GM23338 (cell line): ENCODE data around the gene PRSS8. TPM values are rescaled to one million over a fixed set of nuclear protein-coding genes. Genes with fewer than 3 reads are reported as not detected.

Source experiments
- ATAC-seq: fragments of 200-7000 bp; cut with Tn5 transposase; 3 replicates; pipeline ENCODE4 v1.9.1; 2020
- DNase-seq: peaks from one replicate; pipeline ENCODE4 v3.0.0-alpha.2; 2015; ENCODE audit warnings: low spot score
- H2AFZ ChIP-seq: fragments of 200-600 bp; sonication (generic); 2 replicates; pipeline ENCODE4 v1.8.0; 2016; ENCODE audit warnings: antibody characterized with exemption, mild to moderate bottlenecking, moderate library complexity
- H3F3A ChIP-seq: fragments of 200-600 bp; sonication (generic); replicated peaks from 2 replicates; pipeline ENCODE4 v1.8.0; 2017; ENCODE audit warnings: antibody characterized with exemption, mixed run types, low read depth
- H3K27ac ChIP-seq: fragments of 200-600 bp; sonication (generic); 2 replicates; pipeline ENCODE4 v1.6.1; 2016; ENCODE audit warnings: low read depth
- H3K27me3 ChIP-seq: fragments of 200-600 bp; sonication (generic); 2 replicates; pipeline ENCODE4 v1.8.0; 2016; ENCODE audit warnings: mild to moderate bottlenecking, mixed run types, moderate library complexity; ENCODE audit not compliant: insufficient read depth
- H3K36me3 ChIP-seq: fragments of 200-600 bp; sonication (generic); 2 replicates; pipeline ENCODE4 v1.8.0; 2016; ENCODE audit warnings: mild to moderate bottlenecking; ENCODE audit not compliant: insufficient read depth
- H3K4me1 ChIP-seq: fragments of 200-600 bp; sonication (generic); 2 replicates; pipeline ENCODE4 v1.8.0; 2016; ENCODE audit warnings: mild to moderate bottlenecking, moderate library complexity; ENCODE audit not compliant: insufficient read depth
- H3K4me2 ChIP-seq: fragments of 200-600 bp; sonication (generic); 2 replicates; pipeline ENCODE4 v1.7.1; 2017; ENCODE audit warnings: mixed run types
- H3K4me3 ChIP-seq: fragments of 200-600 bp; sonication (generic); 2 replicates; pipeline ENCODE4 v1.6.1; 2016; ENCODE audit warnings: mixed run types
- H3K79me2 ChIP-seq: fragments of 200-600 bp; sonication (generic); replicated peaks from 2 replicates; pipeline ENCODE4 v1.8.0; 2017; ENCODE audit warnings: mild to moderate bottlenecking; ENCODE audit not compliant: insufficient read depth
- H3K9me2 ChIP-seq: fragments of 200-600 bp; sonication (generic); 2 replicates; pipeline ENCODE4 v1.8.0; 2017; ENCODE audit not compliant: insufficient read depth
- H4K20me1 ChIP-seq: fragments of 200-600 bp; sonication (generic); replicated peaks from 2 replicates; pipeline ENCODE4 v1.8.0; 2017; ENCODE audit warnings: mild to moderate bottlenecking; ENCODE audit not compliant: insufficient read depth
- H3K27ac Mint-ChIP-seq: 2 replicates; pipeline ENCODE4 v1.8.0; 2020; ENCODE audit warnings: inconsistent platforms, mild to moderate bottlenecking, moderate library complexity, mixed read lengths
- H3K27me3 Mint-ChIP-seq: 3 replicates; pipeline ENCODE4 v1.8.0; 2022; ENCODE audit warnings: low read depth, mild to moderate bottlenecking, moderate library complexity, mixed read lengths, inconsistent platforms; ENCODE audit not compliant: insufficient read depth, poor library complexity
- H3K36me3 Mint-ChIP-seq: 3 replicates; pipeline ENCODE4 v1.8.0; 2021; ENCODE audit warnings: low read depth, mild to moderate bottlenecking, inconsistent platforms, moderate library complexity, mixed read lengths
- H3K4me1 Mint-ChIP-seq: 3 replicates; pipeline ENCODE4 v1.8.0; 2020; ENCODE audit warnings: mild to moderate bottlenecking, inconsistent platforms, mixed read lengths
- H3K4me3 Mint-ChIP-seq: 3 replicates; pipeline ENCODE4 v1.8.0; 2021; ENCODE audit warnings: moderate library complexity, mild to moderate bottlenecking, inconsistent platforms, mixed read lengths
- H3K9me3 Mint-ChIP-seq: 3 replicates; pipeline ENCODE4 v1.8.0; 2020; ENCODE audit warnings: moderate library complexity, mild to moderate bottlenecking, inconsistent platforms, mixed read lengths
- EZH2phosphoT487 ChIP-seq: fragments of 200-600 bp; sonication (generic); IDR thresholded peaks from one replicate; pipeline ENCODE4 v1.8.1; 2018; ENCODE audit warnings: antibody characterized with exemption; ENCODE audit not compliant: unreplicated experiment
- JUNB ChIP-seq: IDR thresholded peaks from one replicate; pipeline ENCODE4 v1.6.1; 2016; ENCODE audit warnings: antibody characterized with exemption; ENCODE audit not compliant: unreplicated experiment
- NANOG ChIP-seq: IDR thresholded peaks from 2 replicates; pipeline ENCODE4 v1.6.1; 2016; ENCODE audit warnings: antibody characterized with exemption, borderline replicate concordance
- POLR2AphosphoS5 ChIP-seq: IDR thresholded peaks from 2 replicates; pipeline ENCODE4 v1.6.1; 2016; ENCODE audit warnings: antibody characterized with exemption, low read depth
- STAT1 ChIP-seq: IDR thresholded peaks from one replicate; pipeline ENCODE4 v1.6.1; 2016; ENCODE audit warnings: antibody characterized with exemption; ENCODE audit not compliant: unreplicated experiment
- ZNF462 ChIP-seq: fragments of 250-450 bp; sonication (Bioruptor Pico); IDR thresholded peaks from 2 replicates; pipeline ENCODE4 v1.5.0; 2020; ENCODE audit warnings: mild to moderate bottlenecking, moderate library complexity
- polyA plus RNA-seq: library from polyadenylated mRNA; unstranded; fragments of >200 nt; fragmentation: Nextera tagmentation; extraction: Ambion mirVana; gene quantifications from 2 replicates; pipeline ENCODE4 v1.2.1, GENCODE V29; 2016
- total RNA-seq: library from RNA; depleted of rRNA; stranded (reverse); fragments of >200 nt; shearing (Covaris generic); gene quantifications from 2 replicates; pipeline ENCODE4 v1.2.3, GENCODE V29; 2014
- TF ChIP-seq, protein P1 (sequence below): IDR thresholded peaks from 2 replicates; pipeline ENCODE4 v1.6.1; 2016; ENCODE audit warnings: antibody characterized with exemption

Gene PRSS8
- total and polyA plus RNA-seq, 2 experiments from 2014 or later, result 65.3 to 75.9 TPM

- H3K27me3 Mint-ChIP-seq, result peaks cover 27% of the 10 kb centered on the region
- H3K9me2 ChIP-seq, result no peaks in the 10 kb centered on the region
- TF ChIP-seq ZNF462 (no peak), NANOG (no peak)
- no peaks in the 10 kb centered on the region for H3K27me3 ChIP-seq
- H3K9me3 Mint-ChIP-seq, result no peaks in the 10 kb centered on the region; the same call in 2 of the 3 replicates
- H3K27ac Mint-ChIP-seq, result peak overlapping the region; percentile 98
- ATAC-seq, result no peak
- H2AFZ ChIP-seq, result no peak overlapping the region
- H3K4me1 ChIP-seq, result peaks cover 29% of the 10 kb centered on the region
- H3K36me3 ChIP-seq, result peaks cover 9% of the 10 kb centered on the region
- peak overlapping the region; percentile 94 for H3K4me3 Mint-ChIP-seq
- H3K4me3 ChIP-seq, result no peak overlapping the region; the same call in 1 of the 2 replicates
- peaks cover 38% of the 10 kb centered on the region for H3K36me3 Mint-ChIP-seq
- no peak for DNase-seq
- H3K27ac ChIP-seq, result no peak overlapping the region
- H3K4me2 ChIP-seq, result no peak overlapping the region
- peaks cover 3% of the 10 kb centered on the region; the same call in 1 of the 2 replicates for H3F3A ChIP-seq
- no peaks in the 10 kb centered on the region; the same call in 1 of the 2 replicates for H4K20me1 ChIP-seq
- peaks cover 56% of the 10 kb centered on the region for H3K4me1 Mint-ChIP-seq
- H3K79me2 ChIP-seq, result peaks cover 8% of the 10 kb centered on the region; the same call in 1 of the 2 replicates
Measured at GRCh38 chr16:31133046-31133501, 2.5 kb downstream of the PRSS8 start.

GRCh38 chr16:31132303-31132979 lies 3.1 kb downstream of the PRSS8 start:
- ATAC-seq (no peak), DNase-seq (no peak)
- H3K36me3 Mint-ChIP-seq, result peaks cover 44% of the 10 kb centered on the region
- peaks cover 3% of the 10 kb centered on the region; the same call in 1 of the 2 replicates for H3F3A ChIP-seq
- peaks cover 55% of the 10 kb centered on the region for H3K4me1 Mint-ChIP-seq
- H3K27ac ChIP-seq, result no peak overlapping the region
- no peak overlapping the region for H3K4me2 ChIP-seq
- no peaks in the 10 kb centered on the region; the same call in 2 of the 3 replicates for H3K9me3 Mint-ChIP-seq
- peak overlapping the region; percentile 94 for H3K4me3 Mint-ChIP-seq
- H3K27ac Mint-ChIP-seq, result peak overlapping the region; percentile 98; the same call in 1 of the 2 replicates
- peaks cover 9% of the 10 kb centered on the region for H3K36me3 ChIP-seq
- H3K79me2 ChIP-seq, result peaks cover 8% of the 10 kb centered on the region; the same call in 1 of the 2 replicates
- peaks cover 27% of the 10 kb centered on the region for H3K27me3 Mint-ChIP-seq
- no peaks in the 10 kb centered on the region for H3K9me2 ChIP-seq
- peaks cover 28% of the 10 kb centered on the region for H3K4me1 ChIP-seq
- no peaks in the 10 kb centered on the region for H3K27me3 ChIP-seq
- H2AFZ ChIP-seq, result no peak overlapping the region
- no peaks in the 10 kb centered on the region; the same call in 1 of the 2 replicates for H4K20me1 ChIP-seq
- no peak overlapping the region for H3K4me3 ChIP-seq
- TF ChIP-seq, protein P1, sequence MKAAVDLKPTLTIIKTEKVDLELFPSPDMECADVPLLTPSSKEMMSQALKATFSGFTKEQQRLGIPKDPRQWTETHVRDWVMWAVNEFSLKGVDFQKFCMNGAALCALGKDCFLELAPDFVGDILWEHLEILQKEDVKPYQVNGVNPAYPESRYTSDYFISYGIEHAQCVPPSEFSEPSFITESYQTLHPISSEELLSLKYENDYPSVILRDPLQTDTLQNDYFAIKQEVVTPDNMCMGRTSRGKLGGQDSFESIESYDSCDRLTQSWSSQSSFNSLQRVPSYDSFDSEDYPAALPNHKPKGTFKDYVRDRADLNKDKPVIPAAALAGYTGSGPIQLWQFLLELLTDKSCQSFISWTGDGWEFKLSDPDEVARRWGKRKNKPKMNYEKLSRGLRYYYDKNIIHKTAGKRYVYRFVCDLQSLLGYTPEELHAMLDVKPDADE, result no peak
- TF ChIP-seq STAT1, result no peak
- TF ChIP-seq EZH2phosphoT487, result no peak
- TF ChIP-seq JUNB, result no peak
- no peak for TF ChIP-seq POLR2AphosphoS5
